NOMO-1 (cell line): ENCODE measurements around the gene ERP29.
"Not testable (repeated sequence)": the region's sequence is repeated elsewhere in the genome, so short reads cannot be mapped to it uniquely, and the experiment has no call there.

Experiments
- DNase-seq, 2 experiments: peaks; one replicate each; lab custom pipeline; 2025; ENCODE audit not compliant: unreplicated experiment in 2 of 2; lab: John Stamatoyannopoulos, UW

The ERP29 gene

DNA sequence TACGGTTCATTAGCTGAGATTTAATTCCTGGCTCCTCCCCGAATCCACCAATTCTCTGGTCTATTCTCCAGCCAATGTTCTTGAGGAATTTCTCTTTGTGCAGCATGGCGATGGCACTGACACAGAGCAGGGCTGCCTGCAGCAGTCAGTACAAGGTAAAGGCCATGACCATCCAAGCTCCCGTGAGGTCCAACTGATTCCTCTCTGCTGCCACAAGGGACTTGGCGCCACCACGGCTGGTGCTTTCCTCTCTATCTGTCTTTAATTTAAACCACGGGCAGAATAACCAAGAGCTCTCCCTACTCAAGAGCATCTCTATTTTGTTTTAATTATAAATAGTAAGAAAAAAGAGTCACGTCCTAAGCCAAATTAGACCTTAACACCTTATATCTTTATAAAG, 12.4 kb upstream of the ERP29 start:
- DNase-seq: no peak

DNA sequence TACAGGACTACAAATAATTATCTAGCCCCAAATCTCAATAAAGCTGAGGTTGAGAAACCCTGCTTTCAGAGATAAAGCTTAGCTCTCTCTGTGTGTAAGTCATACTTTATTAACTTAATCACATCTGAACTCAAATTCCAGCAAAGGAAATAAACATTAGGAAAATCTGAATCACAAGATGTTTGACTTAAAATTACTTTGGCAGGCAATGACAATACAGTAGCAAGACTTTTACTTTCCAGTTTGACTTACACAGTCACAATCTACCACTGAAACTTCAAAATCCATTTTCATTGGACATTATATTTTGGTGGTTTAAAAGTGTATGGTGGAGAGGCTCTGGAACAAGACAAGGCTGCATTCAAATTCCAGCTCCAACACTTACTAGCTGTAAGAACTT, 11.7 kb upstream of the ERP29 start:
- no peak for DNase-seq

DNA sequence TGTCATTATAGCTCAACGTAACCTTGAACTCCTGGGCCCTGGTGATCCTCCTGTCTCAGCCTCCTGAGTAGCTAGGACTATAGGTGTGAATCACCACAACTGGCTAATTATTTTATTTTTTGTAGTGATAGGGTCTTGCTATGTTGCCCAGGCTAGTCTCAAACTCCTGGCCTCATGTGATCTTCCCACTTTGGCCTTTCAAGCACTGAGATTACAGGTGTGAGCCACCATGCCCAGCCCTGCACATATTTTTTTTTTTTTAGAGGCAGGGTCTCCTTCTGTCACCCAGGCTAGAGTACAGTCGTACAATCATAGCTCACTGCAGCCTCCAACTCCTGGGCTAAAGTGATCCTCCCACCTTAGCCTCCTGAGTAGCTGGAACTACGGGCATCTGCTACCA, 9.2 kb upstream of the ERP29 start:
- DNase-seq: no peak

DNA sequence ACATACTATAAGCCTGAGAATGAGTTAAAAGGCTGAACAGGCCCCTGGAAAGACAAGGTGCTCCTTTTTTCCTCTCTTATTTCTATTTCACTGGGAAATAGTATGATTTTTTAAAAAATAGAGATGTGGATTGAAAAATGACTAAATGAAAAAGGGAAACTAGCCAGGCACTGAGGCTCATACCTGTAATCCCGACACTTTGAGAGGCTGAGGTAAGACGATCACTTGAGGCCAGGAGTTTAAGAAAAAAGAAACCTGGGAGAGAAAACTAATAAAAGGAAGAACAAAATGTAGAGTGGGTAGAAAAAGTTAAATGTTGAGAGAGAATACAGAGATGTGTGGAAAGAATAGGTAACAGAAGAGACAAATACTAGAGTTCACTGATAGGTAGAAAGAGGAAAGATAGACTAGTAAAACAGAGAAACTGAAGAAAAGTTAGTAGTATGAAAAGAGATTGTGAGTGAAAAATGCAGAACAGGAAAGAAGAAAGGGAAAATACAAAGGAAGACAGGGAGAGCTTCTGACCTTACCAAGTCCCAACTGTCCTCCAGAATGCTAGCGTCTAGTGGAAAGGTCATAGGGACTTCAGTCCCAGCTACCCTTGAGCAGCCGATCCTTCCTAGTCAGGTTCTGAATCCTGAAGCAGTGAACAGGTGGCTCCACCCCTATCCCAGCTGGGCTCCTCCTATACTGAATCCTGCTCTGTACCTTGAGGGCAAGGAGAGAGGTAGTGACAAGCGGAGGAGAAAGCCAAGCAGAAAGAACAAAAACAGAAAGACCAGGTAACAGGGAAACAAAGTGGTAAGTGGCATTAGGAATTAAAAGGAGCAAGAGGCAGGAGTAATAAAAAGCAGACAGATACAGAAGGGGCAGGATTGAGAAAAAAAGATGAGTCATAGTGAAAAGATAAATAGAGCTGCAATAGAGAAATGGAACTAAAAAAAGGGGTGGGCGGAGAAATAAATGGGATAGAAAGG, 7.5 kb upstream of the ERP29 start:
- DNase-seq: peak in 1 of 2 experiments; percentile 42

DNA sequence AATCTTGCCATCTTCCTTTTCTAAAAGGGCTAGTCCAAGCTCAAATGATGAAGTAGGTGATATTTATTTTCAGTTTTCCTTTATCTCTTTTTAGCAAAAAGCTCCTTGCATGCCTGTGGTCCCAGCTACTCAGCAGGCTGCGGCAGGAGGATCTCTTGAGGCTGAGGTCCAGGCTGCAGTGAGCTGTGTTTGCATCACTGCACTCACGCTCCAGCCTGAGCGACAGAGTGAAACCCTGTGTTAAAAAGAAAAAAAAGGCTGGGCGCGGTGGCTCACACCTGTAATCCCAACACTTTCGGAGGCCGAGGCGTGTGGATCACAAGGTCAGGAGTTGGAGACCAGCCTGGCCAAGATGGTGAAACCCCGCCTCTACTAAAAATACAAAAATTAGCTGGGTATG, 5.3 kb upstream of the ERP29 start:
- no peak for DNase-seq

DNA sequence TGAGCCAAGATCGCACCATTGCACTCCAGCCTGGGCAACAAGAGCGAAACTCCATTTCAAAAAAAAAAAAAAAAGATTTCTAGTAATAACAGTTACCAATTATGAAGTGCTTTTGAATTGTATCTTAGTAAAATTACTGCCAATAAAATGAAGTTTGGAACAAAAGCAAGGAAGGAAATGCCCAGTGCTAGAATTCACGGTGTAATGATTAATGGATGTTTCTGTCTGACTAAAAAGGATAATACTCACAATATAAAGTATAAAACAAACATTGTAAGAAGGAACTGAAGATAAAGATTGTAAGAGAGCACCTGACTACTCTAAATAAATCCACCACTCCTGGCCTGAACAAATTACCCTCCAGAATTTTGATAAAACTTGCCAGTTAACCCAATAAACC, 4.3 kb upstream of the ERP29 start:
- no peak for DNase-seq

DNA sequence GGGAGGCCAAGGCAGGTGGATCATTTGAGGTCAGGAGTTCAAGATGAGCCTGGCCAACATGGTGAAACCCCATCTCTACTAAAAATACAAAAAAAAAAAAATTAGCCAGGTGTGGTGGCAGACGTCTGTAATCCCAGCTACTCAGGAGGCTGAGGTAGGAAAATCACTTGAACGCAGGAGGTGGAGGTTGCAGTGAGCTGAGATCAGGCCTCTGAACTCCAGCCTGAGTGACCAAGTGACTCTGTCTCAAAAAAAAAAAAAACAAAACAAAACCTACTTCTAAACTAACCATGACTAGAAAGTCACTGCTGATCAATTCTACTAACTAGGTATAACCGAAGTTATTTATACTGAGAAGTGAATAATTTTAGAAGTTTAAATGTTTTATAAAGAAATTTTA, 3.6 kb upstream of the ERP29 start:
- DNase-seq: not testable (repeated sequence)

DNA sequence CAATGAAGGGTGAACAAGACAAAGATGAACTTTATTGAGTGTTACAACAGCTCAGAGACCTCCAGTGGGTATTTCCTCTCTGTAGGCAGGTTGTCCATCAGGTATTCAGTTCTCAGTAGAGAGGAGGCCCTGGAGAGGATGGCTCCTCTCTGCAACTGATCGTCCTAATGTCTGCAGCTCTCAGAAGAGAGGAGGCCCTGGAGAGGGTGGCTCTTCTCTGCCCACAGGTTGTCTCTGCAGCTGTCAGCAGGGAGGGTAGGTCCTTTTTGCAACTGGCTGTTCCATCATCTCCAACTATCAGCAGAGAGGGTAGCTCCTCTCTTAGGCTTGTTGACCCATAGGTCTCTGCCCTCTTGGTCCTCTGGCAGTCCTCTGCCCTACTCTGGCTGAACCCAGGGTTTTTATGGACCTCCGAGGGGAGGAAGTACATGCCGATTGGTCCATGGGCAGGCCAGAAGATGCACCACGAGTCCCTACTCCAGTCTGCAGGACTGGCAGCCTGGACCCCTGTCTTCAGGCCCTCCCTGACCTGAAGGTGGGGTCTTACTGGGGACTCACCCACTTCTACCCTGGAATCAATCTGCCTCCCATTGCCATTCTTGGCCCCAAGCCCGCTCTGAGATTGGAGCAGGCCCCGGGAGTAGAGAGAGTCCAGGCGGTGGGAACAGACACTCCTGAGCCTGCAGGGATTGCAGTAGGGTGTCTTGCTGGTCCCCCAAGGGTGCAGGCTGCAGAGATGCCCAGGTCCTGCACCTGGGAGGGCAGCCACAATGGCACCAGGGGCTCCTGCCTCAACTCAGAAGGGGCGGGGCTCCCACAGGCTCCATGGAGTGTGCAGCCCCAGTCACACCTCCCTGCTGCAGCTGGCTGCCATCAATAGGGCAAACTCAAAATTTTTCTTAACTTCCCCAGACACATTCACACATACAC, 2.5 kb upstream of the ERP29 start:
- no peak for DNase-seq

DNA sequence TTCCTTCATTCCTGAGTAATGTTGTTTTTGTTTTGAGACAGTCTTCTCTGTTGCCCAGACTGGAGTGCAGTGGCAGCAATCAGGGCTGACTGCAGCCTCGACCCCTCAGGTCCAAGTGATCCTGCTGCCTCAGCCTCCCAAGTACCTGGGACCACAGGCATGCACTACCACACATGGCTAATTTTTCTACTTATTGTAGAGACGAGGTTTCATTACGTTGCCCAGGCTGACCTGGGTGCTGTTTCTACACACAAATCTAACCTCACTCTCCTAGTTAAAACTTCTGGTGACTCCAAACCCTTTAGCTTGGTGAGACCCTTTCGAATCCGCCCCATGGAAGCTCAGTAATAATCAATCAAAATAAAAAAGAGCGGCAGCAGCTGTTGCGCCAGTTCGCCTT, 1.5 kb upstream of the ERP29 start:
- DNase-seq: no peak

DNA sequence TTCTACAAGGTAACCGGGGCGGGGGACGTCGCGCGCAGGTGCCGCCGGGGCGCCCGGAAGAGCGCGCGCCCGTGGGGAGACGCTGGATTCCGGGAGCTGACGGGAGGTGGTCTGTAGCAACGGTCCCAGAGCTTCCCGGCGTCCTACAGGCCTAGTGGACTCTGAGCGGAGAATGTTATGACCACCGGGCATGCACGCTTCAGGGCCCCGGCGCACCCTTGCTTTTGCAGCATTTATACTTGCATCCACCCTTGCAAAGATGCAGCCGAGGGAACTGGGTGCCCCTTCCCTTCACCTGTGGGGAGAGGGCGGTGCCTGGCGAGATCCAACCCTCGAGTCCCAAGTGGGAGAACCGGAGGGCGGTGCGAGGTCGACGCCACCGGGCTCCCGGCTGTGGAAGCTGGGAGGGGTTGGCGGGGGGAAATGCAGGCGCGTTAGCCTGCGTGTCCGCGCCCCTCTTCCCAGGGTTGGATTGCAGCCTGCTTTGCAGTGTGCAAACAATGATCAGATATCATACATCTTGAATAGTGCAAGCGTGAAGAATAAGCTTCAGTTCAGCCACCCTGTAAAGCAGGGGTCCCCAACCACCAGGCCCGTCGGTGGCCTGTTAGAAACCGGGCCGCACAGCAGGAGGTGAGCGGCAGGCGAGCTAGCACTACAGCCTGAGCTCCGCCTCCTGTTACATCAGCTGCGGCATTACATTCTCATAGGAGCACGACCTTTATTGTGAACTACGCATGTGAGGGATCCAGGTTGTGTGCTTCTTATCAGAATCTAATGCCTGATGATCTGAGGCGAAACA, 576 bp downstream of the ERP29 start:
- peak; percentile 70 to 75 for DNase-seq

DNA sequence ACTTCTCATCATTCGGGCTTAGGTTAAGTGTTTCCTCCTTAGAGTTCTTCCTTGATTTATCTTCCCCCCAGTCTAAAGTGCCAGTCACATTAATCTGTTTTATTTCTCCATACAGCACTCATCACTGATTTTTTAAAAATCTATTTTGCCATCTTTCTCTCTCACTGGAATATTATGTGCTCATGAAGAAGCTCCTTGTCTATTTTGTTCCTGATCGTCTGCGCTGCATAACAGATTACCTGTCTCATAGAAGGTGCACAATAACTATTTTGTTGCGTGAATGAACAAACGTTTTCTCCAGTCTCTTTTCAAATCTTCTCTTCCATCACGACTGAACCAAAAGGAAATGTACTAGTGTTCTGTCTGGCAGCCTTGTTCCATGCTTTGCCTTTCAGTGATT, 2.7 kb downstream of the ERP29 start:
- no peak for DNase-seq

DNA sequence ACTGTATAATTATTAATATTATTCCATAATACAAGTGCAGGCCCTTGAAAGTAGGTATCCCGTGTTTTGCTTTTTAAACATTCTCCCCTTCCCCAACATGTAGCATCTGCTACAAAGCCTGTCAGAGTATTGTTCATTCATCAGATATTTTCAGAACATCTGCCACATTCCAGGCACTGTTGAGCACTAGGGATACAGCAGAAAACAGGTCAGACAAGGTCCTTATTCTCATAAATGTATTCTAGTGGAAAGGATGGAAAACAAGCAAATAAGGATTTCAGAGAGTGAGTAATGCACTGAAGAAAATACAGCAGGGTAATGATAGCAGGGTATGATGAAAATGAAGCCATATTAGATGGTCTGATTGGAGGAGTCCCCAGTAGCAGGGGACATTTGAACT, 3.8 kb downstream of the ERP29 start:
- DNase-seq: no peak

DNA sequence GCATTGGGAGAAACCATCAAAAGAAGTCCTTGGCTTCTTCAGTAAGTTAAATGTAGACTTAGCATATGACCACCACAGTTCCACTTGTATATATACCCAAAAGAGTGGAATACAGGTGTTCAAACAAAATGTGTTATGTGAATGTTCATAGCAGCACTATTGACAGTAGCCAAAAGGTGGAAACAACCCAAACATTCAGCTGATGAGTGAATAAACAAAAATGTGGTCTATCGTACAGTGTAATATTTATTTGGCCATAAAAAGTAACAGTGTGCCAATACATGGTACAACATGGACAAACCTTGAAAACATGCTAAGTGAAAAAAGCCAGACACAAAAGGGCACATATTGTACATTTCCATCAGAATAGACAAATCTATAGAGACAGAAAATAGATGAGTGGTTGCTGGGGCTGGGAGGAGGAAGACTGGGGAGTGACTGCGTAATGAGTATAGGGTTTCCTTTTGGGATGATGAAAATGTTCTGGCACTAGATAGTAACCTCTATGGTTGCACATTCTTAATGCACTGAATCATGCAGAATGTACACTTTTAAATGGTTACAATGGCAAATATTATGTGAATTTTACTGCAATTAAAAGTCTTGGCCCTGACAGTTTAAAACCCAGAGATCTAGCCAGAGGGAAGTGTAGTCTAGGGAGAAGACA, 5.5 kb downstream of the ERP29 start:
- DNase-seq: no peak

DNA sequence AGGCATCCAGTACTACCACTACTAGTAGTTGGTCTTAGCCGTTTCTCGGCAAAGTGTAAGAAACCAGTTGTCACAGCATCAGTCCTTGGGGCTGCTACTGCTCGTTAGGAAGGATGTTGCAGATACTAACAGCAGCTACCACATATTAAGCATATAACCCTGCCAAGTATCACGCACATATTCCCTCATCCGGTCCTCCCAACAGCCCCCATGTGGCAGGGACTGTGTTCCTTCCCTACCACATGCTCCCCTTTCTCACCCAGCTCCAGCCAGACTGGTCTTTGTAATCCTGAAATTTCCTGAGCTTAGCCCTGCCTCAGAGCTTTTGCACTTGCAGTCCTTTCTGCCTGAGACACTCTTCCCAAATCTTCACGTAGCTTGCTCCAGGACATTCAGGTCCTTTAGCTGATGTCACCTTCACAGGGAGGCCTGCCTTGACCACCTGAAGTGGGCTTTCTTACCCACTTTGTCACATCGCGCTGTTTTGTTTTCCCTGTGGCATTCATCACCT, 7.8 kb downstream of the ERP29 start:
- no peak for DNase-seq

DNA sequence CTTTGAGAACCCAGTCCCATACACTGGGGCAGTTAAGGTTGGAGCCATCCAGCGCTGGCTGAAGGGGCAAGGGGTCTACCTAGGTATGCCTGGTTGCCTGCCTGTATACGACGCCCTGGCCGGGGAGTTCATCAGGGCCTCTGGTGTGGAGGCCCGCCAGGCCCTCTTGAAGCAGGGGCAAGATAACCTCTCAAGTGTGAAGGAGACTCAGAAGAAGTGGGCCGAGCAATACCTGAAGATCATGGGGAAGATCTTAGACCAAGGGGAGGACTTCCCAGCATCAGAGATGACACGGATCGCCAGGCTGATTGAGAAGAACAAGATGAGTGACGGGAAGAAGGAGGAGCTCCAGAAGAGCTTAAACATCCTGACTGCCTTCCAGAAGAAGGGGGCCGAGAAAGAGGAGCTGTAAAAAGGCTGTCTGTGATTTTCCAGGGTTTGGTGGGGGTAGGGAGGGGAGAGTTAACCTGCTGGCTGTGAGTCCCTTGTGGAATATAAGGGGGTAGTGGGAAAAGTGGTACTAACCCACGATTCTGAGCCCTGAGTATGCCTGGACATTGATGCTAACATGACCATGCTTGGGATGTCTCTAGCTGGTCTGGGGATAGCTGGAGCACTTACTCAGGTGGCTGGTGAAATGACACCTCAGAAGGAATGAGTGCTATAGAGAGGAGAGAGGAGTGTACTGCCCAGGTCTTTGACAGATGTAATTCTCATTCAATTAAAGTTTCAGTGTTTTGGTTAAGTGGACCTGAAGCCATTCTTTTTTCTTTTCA, 9.2 kb downstream of the ERP29 start:
- DNase-seq: no peak

DNA sequence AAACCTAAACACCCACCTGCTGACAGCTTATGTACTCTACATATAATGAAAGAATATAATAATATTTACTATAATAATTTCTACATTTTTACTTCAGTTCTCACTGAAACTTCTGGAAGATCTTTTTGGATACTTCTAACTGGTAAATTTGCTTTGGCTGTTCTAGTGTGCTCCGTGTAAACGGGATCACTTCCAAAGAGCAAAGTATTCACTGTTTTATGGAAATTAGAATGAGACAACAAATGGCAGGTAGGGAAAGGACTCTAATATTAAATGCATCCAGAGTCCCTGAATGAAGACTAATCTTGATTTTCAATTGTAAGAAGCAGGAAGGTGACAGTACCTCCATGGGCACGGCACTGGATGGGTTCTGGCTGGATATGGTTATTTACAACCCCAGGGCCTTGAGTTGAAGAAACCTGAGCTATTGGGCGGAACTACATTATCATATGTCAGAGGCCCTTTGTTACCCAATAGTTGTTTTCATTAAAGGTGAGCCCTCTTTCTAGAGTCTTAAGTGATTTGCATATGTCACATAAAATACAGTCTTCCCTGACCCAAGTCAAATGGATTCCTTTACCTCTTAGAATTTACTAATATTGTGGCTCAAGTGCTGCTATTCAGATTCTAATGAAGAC, 10.7 kb downstream of the ERP29 start:
- no peak for DNase-seq

DNA sequence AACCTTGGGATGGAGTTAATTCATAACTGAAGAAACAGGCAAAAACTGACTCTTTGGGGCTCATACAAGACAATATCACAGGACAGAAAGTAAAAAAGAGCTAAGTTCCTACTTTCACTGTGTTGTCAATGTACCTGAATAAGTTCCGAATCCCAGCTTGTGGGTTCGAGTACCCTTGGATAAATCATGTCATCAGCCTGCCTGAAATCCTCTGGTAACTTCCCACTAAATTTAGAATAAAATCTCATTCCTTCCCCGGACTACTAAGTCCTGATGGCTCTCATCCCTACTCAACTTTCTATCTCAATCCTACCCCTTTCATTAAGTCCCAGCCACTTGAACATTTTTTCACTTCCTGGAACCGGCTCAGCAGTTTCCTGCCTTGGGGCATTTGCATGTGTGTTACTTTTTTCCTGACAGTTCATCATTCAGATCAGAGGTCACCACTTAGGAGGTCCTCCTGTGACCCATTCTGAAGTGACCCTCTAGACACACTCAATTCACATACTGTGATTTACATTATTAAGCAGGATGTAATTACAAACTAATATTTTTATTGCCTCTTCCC, 12.7 kb downstream of the ERP29 start:
- DNase-seq: peak in 1 of 2 experiments; percentile 5

DNA sequence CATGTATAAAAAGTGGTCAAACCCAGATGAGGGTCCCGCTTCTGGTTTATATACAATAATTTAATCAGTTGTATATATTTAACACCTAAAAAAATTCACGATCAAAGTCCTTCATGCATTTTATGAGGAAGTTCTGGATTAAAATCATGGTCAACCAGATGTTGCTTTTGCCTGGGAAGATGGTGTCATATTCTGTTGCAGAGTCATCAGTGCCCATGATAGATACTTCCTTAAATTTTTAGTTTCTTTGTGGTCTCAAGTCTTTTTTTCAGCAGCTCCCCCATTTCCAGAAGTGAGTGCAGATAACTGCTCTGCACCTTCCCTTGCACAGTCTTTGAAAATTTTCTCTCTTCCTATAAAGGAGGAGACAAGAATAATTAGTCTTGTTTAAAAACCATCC, 16.1 kb downstream of the ERP29 start:
- peak; percentile 75 to 77 for DNase-seq
